HFFc6 (cell line): Measurements from ENCODE around the gene TRIM71. TPM values are rescaled to one million over a fixed set of nuclear protein-coding genes. Genes with fewer than 3 reads are reported as not detected.

ENCODE experiments used
- DNase-seq: peaks from one replicate; pipeline ENCODE4 v3.0.0-alpha.2; 2018
- H3K27ac Mint-ChIP-seq: 2 replicates; pipeline ENCODE4 v1.8.0; 2020; ENCODE audit warnings: mild to moderate bottlenecking, mixed read lengths
- H3K27me3 Mint-ChIP-seq: 2 replicates; pipeline ENCODE4 v1.8.0; 2021; ENCODE audit warnings: mild to moderate bottlenecking, moderate library complexity, mixed read lengths; ENCODE audit not compliant: insufficient read depth
- H3K36me3 Mint-ChIP-seq: 2 replicates; pipeline ENCODE4 v1.8.0; 2021; ENCODE audit warnings: low read depth, mixed read lengths
- H3K4me1 Mint-ChIP-seq: 2 replicates; pipeline ENCODE4 v1.8.0; 2020; ENCODE audit warnings: low read depth, mixed read lengths
- H3K4me3 Mint-ChIP-seq: 2 replicates; pipeline ENCODE4 v1.8.0; 2020; ENCODE audit warnings: mild to moderate bottlenecking, moderate library complexity, mixed read lengths
- H3K9me3 Mint-ChIP-seq: 2 replicates; pipeline ENCODE4 v1.8.0; 2020; ENCODE audit warnings: mild to moderate bottlenecking, mixed read lengths
- total RNA-seq, 6 experiments: library from RNA; stranded (reverse); fragmentation: NEBNext Ultra II Directional; extraction: Animal tissue kit (Norgen Biotek cat#: 25700); gene quantifications; 2 replicates in 1 of 6; 3 replicates in 5 of 6; pipeline ENCODE4 v1.2.3, GENCODE V29; 2021
- TF ChIP-seq, protein P1 (sequence below): fragments of 200-600 bp; sonication (generic); IDR thresholded peaks from 2 replicates; pipeline ENCODE4 v1.5.0; 2021; ENCODE audit warnings: antibody characterized with exemption, mild to moderate bottlenecking

The TRIM71 gene
- total RNA-seq, 6 experiments from 2014 or later = not detected

DNA sequence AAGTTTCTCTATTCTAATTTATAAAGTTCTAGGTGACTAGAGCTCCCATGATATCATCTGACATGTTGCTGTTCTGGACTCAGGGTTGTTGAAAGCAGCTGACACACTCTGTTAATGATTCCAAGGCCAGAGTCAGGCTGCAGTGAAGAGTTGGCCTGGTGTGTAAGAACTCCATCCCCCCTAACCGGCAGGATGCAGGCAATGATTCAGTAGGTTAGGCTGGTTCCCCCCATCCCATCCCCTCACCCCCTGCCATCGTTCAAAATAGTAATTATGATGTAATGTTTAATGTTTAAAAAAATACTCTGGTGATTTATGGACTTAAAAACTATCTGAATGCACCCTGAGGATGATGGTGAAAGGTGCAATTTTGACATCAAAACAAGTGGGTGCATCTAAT, 4.6 kb upstream of the TRIM71 start:
- Mint-ChIP-seq H3K4me3 (no peak overlapping the region), H3K4me1 (no peaks in the 10 kb centered on the region), H3K9me3 (no peaks in the 10 kb centered on the region), H3K27ac (no peak overlapping the region), H3K27me3 (peaks cover 26% of the 10 kb centered on the region), H3K36me3 (no peaks in the 10 kb centered on the region)
- no peak for DNase-seq
- TF ChIP-seq, protein P1, sequence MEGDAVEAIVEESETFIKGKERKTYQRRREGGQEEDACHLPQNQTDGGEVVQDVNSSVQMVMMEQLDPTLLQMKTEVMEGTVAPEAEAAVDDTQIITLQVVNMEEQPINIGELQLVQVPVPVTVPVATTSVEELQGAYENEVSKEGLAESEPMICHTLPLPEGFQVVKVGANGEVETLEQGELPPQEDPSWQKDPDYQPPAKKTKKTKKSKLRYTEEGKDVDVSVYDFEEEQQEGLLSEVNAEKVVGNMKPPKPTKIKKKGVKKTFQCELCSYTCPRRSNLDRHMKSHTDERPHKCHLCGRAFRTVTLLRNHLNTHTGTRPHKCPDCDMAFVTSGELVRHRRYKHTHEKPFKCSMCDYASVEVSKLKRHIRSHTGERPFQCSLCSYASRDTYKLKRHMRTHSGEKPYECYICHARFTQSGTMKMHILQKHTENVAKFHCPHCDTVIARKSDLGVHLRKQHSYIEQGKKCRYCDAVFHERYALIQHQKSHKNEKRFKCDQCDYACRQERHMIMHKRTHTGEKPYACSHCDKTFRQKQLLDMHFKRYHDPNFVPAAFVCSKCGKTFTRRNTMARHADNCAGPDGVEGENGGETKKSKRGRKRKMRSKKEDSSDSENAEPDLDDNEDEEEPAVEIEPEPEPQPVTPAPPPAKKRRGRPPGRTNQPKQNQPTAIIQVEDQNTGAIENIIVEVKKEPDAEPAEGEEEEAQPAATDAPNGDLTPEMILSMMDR = no peak

DNA sequence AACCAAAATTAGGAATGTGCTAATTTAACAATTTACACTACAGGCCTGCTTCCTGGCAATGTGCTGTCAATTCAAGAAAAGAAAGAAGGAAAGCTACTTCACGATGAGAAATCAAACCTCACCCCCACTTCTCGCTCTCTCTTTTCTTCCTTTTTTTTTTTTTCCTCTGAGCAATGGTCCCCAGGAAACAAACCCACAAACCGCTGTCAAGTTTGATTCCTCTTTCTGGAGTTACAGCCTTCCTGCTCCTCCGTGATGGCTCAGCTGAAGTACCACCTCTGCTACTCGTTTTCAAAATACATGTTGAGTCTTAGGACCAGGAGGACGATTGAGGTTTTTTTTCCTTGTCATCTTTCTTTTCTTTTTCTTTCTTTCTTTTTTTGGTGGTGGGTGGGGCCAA, 3.4 kb upstream of the TRIM71 start:
- Mint-ChIP-seq H3K9me3 (peaks cover 8% of the 10 kb centered on the region), H3K36me3 (peaks cover 7% of the 10 kb centered on the region), H3K4me1 (no peaks in the 10 kb centered on the region), H3K27me3 (peaks cover 32% of the 10 kb centered on the region), H3K4me3 (no peak overlapping the region), H3K27ac (no peak overlapping the region)
- no peak for DNase-seq
- TF ChIP-seq, protein P1 = no peak

DNA sequence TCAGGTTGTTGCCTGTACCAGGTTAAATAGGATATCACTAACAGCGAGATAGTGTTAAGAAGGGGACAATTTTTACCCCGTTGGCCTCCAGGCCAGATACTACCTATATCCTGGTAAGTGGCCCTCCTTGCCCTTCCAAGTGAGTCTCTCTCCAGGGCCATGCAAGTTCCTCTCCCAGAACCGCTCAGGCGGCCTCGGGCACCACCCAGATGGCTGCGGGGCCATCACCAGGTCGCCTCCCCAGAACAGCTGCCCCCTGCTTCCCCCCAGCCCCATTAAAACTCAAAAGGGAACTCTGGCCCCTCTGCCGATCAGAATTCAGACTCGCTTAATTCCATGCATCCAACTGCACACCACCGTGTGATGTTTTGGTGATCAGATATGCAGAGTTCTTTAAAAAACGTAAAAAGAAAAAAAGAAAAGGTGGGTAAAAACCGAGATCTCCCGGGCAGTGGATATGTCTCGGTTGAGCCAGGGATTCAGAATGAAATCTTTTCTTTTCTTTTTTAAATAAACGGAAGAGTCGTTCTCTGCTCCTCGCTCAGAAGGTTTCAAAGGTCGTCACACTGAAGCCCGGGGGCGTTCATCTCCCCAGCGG, 1.9 kb upstream of the TRIM71 start:
- Mint-ChIP-seq H3K4me1 (no peaks in the 10 kb centered on the region), H3K27me3 (peaks cover 42% of the 10 kb centered on the region), H3K4me3 (no peak overlapping the region), H3K36me3 (peaks cover 8% of the 10 kb centered on the region), H3K9me3 (peaks cover 17% of the 10 kb centered on the region), H3K27ac (no peak overlapping the region)
- TF ChIP-seq, protein P1 = no peak
- no peak for DNase-seq

DNA sequence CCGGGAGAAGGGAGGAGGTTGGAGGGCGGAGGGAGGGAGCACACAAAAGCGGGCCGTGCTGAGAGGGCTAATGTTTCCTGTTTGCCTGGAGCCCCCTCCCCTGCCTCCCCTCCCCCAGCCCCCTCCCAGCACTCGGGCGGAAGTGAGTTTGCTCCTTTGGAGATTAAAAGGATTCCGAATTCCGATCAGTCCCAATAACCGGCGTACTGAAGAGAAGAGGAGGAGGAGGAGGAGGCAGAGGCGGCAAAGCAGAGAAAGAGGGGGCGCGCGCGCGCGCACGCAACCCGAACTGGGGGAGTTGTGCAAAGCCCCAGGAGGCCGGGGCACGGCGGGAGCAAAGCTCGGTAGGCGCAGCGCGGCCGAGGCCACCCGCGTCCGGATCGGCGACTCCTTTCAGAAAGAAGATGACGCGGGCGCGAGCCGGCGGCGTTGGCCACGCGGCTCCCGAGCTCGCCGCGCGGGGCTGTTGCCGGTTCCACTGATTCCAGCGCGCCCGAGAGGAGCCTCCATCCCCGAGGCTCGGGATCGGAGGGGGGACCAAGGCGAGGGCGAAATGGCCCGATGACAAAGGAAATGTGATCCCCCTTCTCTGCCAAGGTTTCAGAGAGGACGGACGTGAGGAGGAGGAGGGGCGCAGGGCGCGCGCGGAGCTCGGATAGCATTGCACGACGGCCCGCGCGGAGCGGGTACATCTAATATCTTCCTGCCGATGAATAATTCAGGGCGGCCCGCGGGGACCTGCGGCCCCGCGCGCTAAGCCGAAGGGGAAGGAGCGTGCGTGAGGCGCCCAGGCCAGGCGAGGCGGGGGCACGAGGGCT, 1.1 kb upstream of the TRIM71 start:
- H3K9me3 Mint-ChIP-seq = peaks cover 17% of the 10 kb centered on the region
- TF ChIP-seq, protein P1 = no peak
- no peak for DNase-seq
- H3K27ac Mint-ChIP-seq = no peak overlapping the region
- H3K27me3 Mint-ChIP-seq = peaks cover 44% of the 10 kb centered on the region
- peak overlapping the region; percentile 51 for H3K4me3 Mint-ChIP-seq
- no peaks in the 10 kb centered on the region for H3K4me1 Mint-ChIP-seq
- H3K36me3 Mint-ChIP-seq = peaks cover 8% of the 10 kb centered on the region

DNA sequence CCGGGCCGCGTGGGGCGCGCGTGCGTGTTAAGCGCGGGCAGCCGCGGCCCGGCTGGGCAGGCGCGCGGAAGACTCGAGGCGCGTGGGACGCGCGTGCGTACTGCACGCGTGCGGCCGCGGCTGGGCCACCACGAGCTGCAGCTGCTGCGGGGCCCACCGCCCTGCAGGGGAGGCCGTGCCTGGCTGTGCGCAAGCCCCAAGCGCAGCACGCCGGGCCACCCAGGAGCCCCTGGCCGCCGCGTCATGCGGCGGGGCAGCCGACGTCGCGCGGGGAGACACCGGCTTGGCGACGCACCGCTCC, 590 bp upstream of the TRIM71 start:
- peaks cover 48% of the 10 kb centered on the region for H3K27me3 Mint-ChIP-seq
- no peak overlapping the region for H3K4me3 Mint-ChIP-seq

More for the DNA sequence above, 590 bp upstream of the TRIM71 start:
- Mint-ChIP-seq H3K9me3 (peaks cover 17% of the 10 kb centered on the region), H3K27ac (no peak overlapping the region), H3K4me1 (no peaks in the 10 kb centered on the region), H3K36me3 (peaks cover 8% of the 10 kb centered on the region)
- TF ChIP-seq, protein P1 = no peak
- DNase-seq = no peak
